H4 (cell line): ENCODE data around the gene FOXP1. TPM values are rescaled to one million over a fixed set of nuclear protein-coding genes. Genes with fewer than 3 reads are reported as not detected.

Experiments
- DNase-seq: peaks from one replicate; pipeline ENCODE4 v3.0.0-alpha.2; 2015; ENCODE audit warnings: low spot score
- total RNA-seq: library from RNA; depleted of rRNA; stranded (reverse); fragments of >200 nt; shearing (Covaris generic); gene quantifications from 2 replicates; pipeline ENCODE4 v1.2.3, GENCODE V29; 2014

FOXP1 gene
- total RNA-seq, 1 experiment from 2014 or later: 15.9 TPM

- DNase-seq: no peak
Measured at GRCh38 chr3:71586810-71587242, 3.3 kb upstream of the FOXP1 start.

GRCh38 chr3:71585887-71586809 lies 2.6 kb upstream of the FOXP1 start:
- DNase-seq: no peak

GRCh38 chr3:71585131-71585530 lies 1.6 kb upstream of the FOXP1 start:
- no peak for DNase-seq

- DNase-seq: peak; percentile 28
Measured at GRCh38 chr3:71584394-71585011, 975 bp upstream of the FOXP1 start.

GRCh38 chr3:71582612-71583565 lies 639 bp downstream of the FOXP1 start:
- DNase-seq: peak; percentile 9

GRCh38 chr3:71582036-71582611 lies 1.4 kb downstream of the FOXP1 start:
- DNase-seq: no peak

- DNase-seq: no peak
Measured at GRCh38 chr3:71581457-71582035, 2.0 kb downstream of the FOXP1 start.

GRCh38 chr3:71580636-71581456 lies 2.7 kb downstream of the FOXP1 start:
- no peak for DNase-seq

GRCh38 chr3:71579935-71580406 lies 3.6 kb downstream of the FOXP1 start:
- peak; percentile 19 for DNase-seq

GRCh38 chr3:71579326-71579934 lies 4.1 kb downstream of the FOXP1 start:
- DNase-seq: no peak

GRCh38 chr3:71578054-71578751 lies 5.3 kb downstream of the FOXP1 start:
- no peak for DNase-seq

- DNase-seq: no peak
Measured at GRCh38 chr3:71577011-71577410, 6.5 kb downstream of the FOXP1 start.

GRCh38 chr3:71575433-71575832 lies 8.1 kb downstream of the FOXP1 start:
- DNase-seq: no peak

GRCh38 chr3:71573181-71573580 lies 10.3 kb downstream of the FOXP1 start:
- DNase-seq: no peak

GRCh38 chr3:71570546-71570945 lies 13.0 kb downstream of the FOXP1 start:
- no peak for DNase-seq

- DNase-seq: no peak
Measured at GRCh38 chr3:71568207-71568606, 15.3 kb downstream of the FOXP1 start.

GRCh38 chr3:71566776-71567175 lies 16.8 kb downstream of the FOXP1 start:
- no peak for DNase-seq

GRCh38 chr3:71565976-71566375 lies 17.6 kb downstream of the FOXP1 start:
- DNase-seq: no peak

GRCh38 chr3:71565316-71565715 lies 18.2 kb downstream of the FOXP1 start:
- DNase-seq: no peak
